ENCODE data around the gene ATG3.
"Not testable (repeated sequence)": the region's sequence is repeated elsewhere in the genome, so short reads cannot be mapped to it uniquely, and the experiment has no call there.

Gene ATG3

GRCh38 chr3:112497897-112498548 is 63.7 kb downstream of the ATG3 start:
- no peaks in the 10 kb centered on the region for H4K20me1 ChIP-seq (ENCODE audit: insufficient read depth, low read length)
- H3K27me3 ChIP-seq (ENCODE audit: insufficient read depth, low read length) = no peaks in the 10 kb centered on the region
- TF ChIP-seq EZH2 (IDR thresholded peaks at IDR 0.05; ENCODE audit: borderline replicate concordance, low read length) (no peak), CTCF (IDR thresholded peaks at IDR 0.05; ENCODE audit: low read length) (no peak)
- H3K27ac ChIP-seq (ENCODE audit: low read depth, low read length, poor library complexity, severe bottlenecking) = peak overlapping the region; percentile 76
- H3K4me3 ChIP-seq (ENCODE audit: low read depth, low read length, poor library complexity, severe bottlenecking) = peak overlapping the region; percentile 66
- no peaks in the 10 kb centered on the region for H3K79me2 ChIP-seq (ENCODE audit: insufficient read depth, low read length)
- H3K4me2 ChIP-seq (ENCODE audit: low read length) = peak overlapping the region; percentile 87
- H3K9ac ChIP-seq (ENCODE audit: low read length) = peak overlapping the region; percentile 68
- H3K9me3 ChIP-seq (ENCODE audit: low read length) = no peaks in the 10 kb centered on the region
- no peaks in the 10 kb centered on the region for H3F3A ChIP-seq (ENCODE audit: insufficient read depth, low read length)
- no peaks in the 10 kb centered on the region for H3K9me2 ChIP-seq (ENCODE audit: low read depth, low read length)
- H3K36me3 ChIP-seq (ENCODE audit: insufficient read depth, low read length) = no peaks in the 10 kb centered on the region
- H3K4me1 ChIP-seq (ENCODE audit: insufficient read depth, low read length, severe bottlenecking) = peaks cover 42% of the 10 kb centered on the region
- 0 out of 2 replicates have a peak overlapping the region, but pooled peaks have one; percentile 94 for H2AFZ ChIP-seq (ENCODE audit: low read length)

- no peaks in the 10 kb centered on the region; the same call in 1 of the 2 replicates for H3K79me2 ChIP-seq (ENCODE audit: insufficient read depth, low read length)
- no peak overlapping the region for H3K27ac ChIP-seq (ENCODE audit: low read depth, low read length, poor library complexity, severe bottlenecking)
- H3K4me1 ChIP-seq (ENCODE audit: insufficient read depth, low read length, severe bottlenecking) = peaks cover 42% of the 10 kb centered on the region
- no peaks in the 10 kb centered on the region for H3K27me3 ChIP-seq (ENCODE audit: insufficient read depth, low read length)
- H2AFZ ChIP-seq (ENCODE audit: low read length) = no peak overlapping the region
- H3K9me3 ChIP-seq (ENCODE audit: low read length) = no peaks in the 10 kb centered on the region
- no peaks in the 10 kb centered on the region for H3K36me3 ChIP-seq (ENCODE audit: insufficient read depth, low read length)
- no peak overlapping the region for H3K9ac ChIP-seq (ENCODE audit: low read length)
- peak overlapping the region; percentile 40 for H3K4me2 ChIP-seq (ENCODE audit: low read length)
- peak overlapping the region; percentile 17 for H3K4me3 ChIP-seq (ENCODE audit: low read depth, low read length, poor library complexity, severe bottlenecking)
- H4K20me1 ChIP-seq (ENCODE audit: insufficient read depth, low read length) = no peaks in the 10 kb centered on the region
- H3K9me2 ChIP-seq (ENCODE audit: low read depth, low read length) = no peaks in the 10 kb centered on the region
- TF ChIP-seq CTCF (IDR thresholded peaks at IDR 0.05; ENCODE audit: low read length) (no peak), EZH2 (IDR thresholded peaks at IDR 0.05; ENCODE audit: borderline replicate concordance, low read length) (no peak)
- no peaks in the 10 kb centered on the region for H3F3A ChIP-seq (ENCODE audit: insufficient read depth, low read length)
These were observed 65.2 kb downstream of the ATG3 start for GRCh38 chr3:112496366-112497067.

GRCh38 chr3:112494448-112494767 is 67.4 kb downstream of the ATG3 start:
- not testable (repeated sequence) for H3F3A ChIP-seq (ENCODE audit: insufficient read depth, low read length); H3K27me3 ChIP-seq (ENCODE audit: insufficient read depth, low read length); H3K36me3 ChIP-seq (ENCODE audit: insufficient read depth, low read length); H4K20me1 ChIP-seq (ENCODE audit: insufficient read depth, low read length); H3K4me2 ChIP-seq (ENCODE audit: low read length); H3K27ac ChIP-seq (ENCODE audit: low read depth, low read length, poor library complexity, severe bottlenecking); H3K9me3 ChIP-seq (ENCODE audit: low read length); H3K9me2 ChIP-seq (ENCODE audit: low read depth, low read length); H3K79me2 ChIP-seq (ENCODE audit: insufficient read depth, low read length); H3K9ac ChIP-seq (ENCODE audit: low read length); H3K4me3 ChIP-seq (ENCODE audit: low read depth, low read length, poor library complexity, severe bottlenecking); H2AFZ ChIP-seq (ENCODE audit: low read length)
- peaks cover 40% of the 10 kb centered on the region for H3K4me1 ChIP-seq (ENCODE audit: insufficient read depth, low read length, severe bottlenecking)

Data from OCI-LY1 (cell line).